ENCODE measurements around the gene SLC2A10.

GRCh38 chr20:46757754-46758678 is 48.6 kb downstream of the SLC2A10 start:
- TF ChIP-seq CTCF (conservative IDR thresholded peaks at IDR 0.05) = peak; percentile 100
- no peak for TF ChIP-seq EZH2 (IDR thresholded peaks at IDR 0.05; ENCODE audit: low read depth)

Measured in PC-9 (cell line).